HepG2 (cell line): ENCODE measurements around the gene FAM210A. TPM values are rescaled to one million over a fixed set of nuclear protein-coding genes. Genes with fewer than 3 reads are reported as not detected.

Source experiments
- ATAC-seq: fragments of 200-7000 bp; cut with Tn5 transposase; 3 replicates; pipeline ENCODE4 v1.9.1; 2020; ENCODE audit warnings: mild to moderate bottlenecking, moderate library complexity
- BruUV-seq: library from RNA; stranded (reverse); fragments of 400-500 nt; replicated peaks from 2 replicates; lab custom pipeline; 2021; lab: Mats Ljungman, UMichigan
- CTCF ChIA-PET: fragments of 300-600 bp; formaldehyde crosslinking; extraction: SDS; loops from one replicate; lab custom pipeline; 2021; ENCODE audit warnings: low total read pairs, inconsistent platforms, low intra/inter-chr PET ratio; lab: Yijun Ruan, JAX
- POLR2A ChIA-PET: fragments of 350-600 bp; sonication (Branson Sonifier 250); formaldehyde crosslinking; loops from one replicate; lab custom pipeline; 2020; ENCODE audit warnings: antibody characterized with exemption, inconsistent platforms; lab: Yijun Ruan, JAX
- DNase-seq: peaks from one replicate; pipeline ENCODE4 v3.0.0-alpha.2; 2015; ENCODE audit warnings: low spot score
- FAIRE-seq: peaks from 3 replicates; lab custom pipeline; 2011; peaks lifted over from hg19 to GRCh38; lab: Jason Lieb, UNC
- H2AFZ ChIP-seq: one replicate; pipeline ENCODE4 v1.6.1; 2011; ENCODE audit warnings: low read length, inconsistent platforms
- H3K27ac ChIP-seq: fragments of 300-600 bp; 3 replicates; pipeline ENCODE4 v1.8.0; 2011; ENCODE audit warnings: mixed run types, mild to moderate bottlenecking, mixed read lengths, low read length, inconsistent platforms; ENCODE audit not compliant: insufficient read depth; ENCODE audit errors: extremely low read length
- H3K27me3 ChIP-seq, 2 experiments: fragments of 200-600 bp in 1 of 2; 2 replicates in 1 of 2; 3 replicates in 1 of 2; pipeline versions ENCODE4 v1.6.0 to v1.8.0; 2011; ENCODE audit warnings: low read length in 2 of 2, mild to moderate bottlenecking in 2 of 2, moderate library complexity in 2 of 2, inconsistent platforms in 1 of 2; ENCODE audit not compliant: insufficient read depth in 2 of 2, control insufficient read depth in 1 of 2
- H3K36me3 ChIP-seq, 2 experiments: fragments of 200-600 bp in 1 of 2; replicated peaks in 1 of 2; 2 replicates in 1 of 2; 3 replicates in 1 of 2; pipeline versions ENCODE4 v1.5.1 to v1.8.0; 2011; ENCODE audit warnings: low read length in 2 of 2, inconsistent platforms in 1 of 2; ENCODE audit not compliant: insufficient read depth in 2 of 2, control insufficient read depth in 1 of 2
- H3K4me1 ChIP-seq: 2 replicates; pipeline ENCODE4 v1.5.1; 2012; ENCODE audit warnings: low read length, inconsistent platforms; ENCODE audit not compliant: insufficient read depth
- H3K4me2 ChIP-seq: 2 replicates; pipeline ENCODE4 v1.6.0; 2011; ENCODE audit warnings: low read depth, low read length, inconsistent platforms
- H3K4me3 ChIP-seq, 3 experiments: fragments of 200-600 bp in 1 of 3; sonication (generic), shearing (Covaris generic) in 1 of 3; replicated peaks in 1 of 3; 2 replicates each; pipeline ENCODE4 v1.5.1; 2011 to 2016; ENCODE audit warnings: low read length in 3 of 3, inconsistent platforms in 2 of 3, low read depth in 2 of 3, mild to moderate bottlenecking in 2 of 3, control low read depth in 1 of 3, mixed read lengths in 1 of 3; ENCODE audit not compliant: insufficient read depth in 1 of 3
- H3K79me2 ChIP-seq: one replicate; pipeline ENCODE4 v1.6.1; 2011; ENCODE audit warnings: low read length, inconsistent platforms; ENCODE audit not compliant: insufficient read depth
- H3K9ac ChIP-seq: 2 replicates; pipeline ENCODE4 v1.6.0; 2011; ENCODE audit warnings: mild to moderate bottlenecking, low read depth, low read length, inconsistent platforms; ENCODE audit not compliant: insufficient read depth
- H3K9me3 ChIP-seq: 2 replicates; pipeline ENCODE4 v1.5.1; 2012; ENCODE audit warnings: mild to moderate bottlenecking, low read length
- H4K20me1 ChIP-seq: 2 replicates; pipeline ENCODE4 v1.6.0; 2011; ENCODE audit warnings: inconsistent platforms, mild to moderate bottlenecking, low read length, moderate library complexity; ENCODE audit not compliant: insufficient read depth
- ATF1 ChIP-seq: IDR thresholded peaks from 2 replicates; pipeline ENCODE4 v1.6.1; 2016; ENCODE audit warnings: mild to moderate bottlenecking, control low read depth
- ATF5 ChIP-seq: sonication (generic); formaldehyde crosslinking; IDR thresholded peaks from 2 replicates; pipeline ENCODE4 v1.4.0; 2020; ENCODE audit warnings: mild to moderate bottlenecking, low read depth, missing genetic modification reagents
- CBX2 ChIP-seq, 2 experiments: fragments of 200-600 bp in 1 of 2; sonication (generic); formaldehyde crosslinking in 1 of 2; IDR thresholded peaks; 2 replicates each; pipeline versions ENCODE4 v1.7.0 to v1.8.1; 2018 to 2022; ENCODE audit warnings: low read depth in 2 of 2, low read length in 1 of 2, mild to moderate bottlenecking in 1 of 2, missing genetic modification reagents in 1 of 2
- HCFC1 ChIP-seq: fragments of 150-350 bp; IDR thresholded peaks from 2 replicates; pipeline ENCODE4 v1.6.1; 2014; ENCODE audit warnings: low read depth, low read length
- HES4 ChIP-seq: sonication (generic); formaldehyde crosslinking; IDR thresholded peaks from 2 replicates; pipeline ENCODE4 v1.9.0; 2021; ENCODE audit warnings: mild to moderate bottlenecking, missing genetic modification reagents, borderline replicate concordance
- JARID2 ChIP-seq: sonication (generic); formaldehyde crosslinking; IDR thresholded peaks from 2 replicates; pipeline ENCODE4 v1.8.1; 2023; ENCODE audit warnings: missing genetic modification reagents, inconsistent platforms; ENCODE audit not compliant: insufficient replicate concordance
- MYNN ChIP-seq: sonication (generic); formaldehyde crosslinking; IDR thresholded peaks from 2 replicates; pipeline ENCODE4 v1.4.0; 2020; ENCODE audit warnings: mild to moderate bottlenecking, low read depth, missing genetic modification reagents
- SIN3A ChIP-seq: IDR thresholded peaks from 2 replicates; pipeline ENCODE4 v1.6.1; 2011; ENCODE audit warnings: low read depth, mild to moderate bottlenecking, control low read depth, low read length, borderline replicate concordance
- SP1 ChIP-seq, 2 experiments: fragments of 450-650 bp in 1 of 2; sonication (generic) in 1 of 2; formaldehyde crosslinking in 1 of 2; IDR thresholded peaks; 2 replicates each; pipeline versions ENCODE4 v1.4.0 to v1.6.1; 2016 to 2020; ENCODE audit warnings: missing genetic modification reagents in 1 of 2
- SSRP1 ChIP-seq: IDR thresholded peaks from 2 replicates; pipeline ENCODE4 v1.6.1; 2016; ENCODE audit warnings: control low read depth
- THAP8 ChIP-seq: sonication (generic); formaldehyde crosslinking; IDR thresholded peaks from 2 replicates; pipeline ENCODE4 v1.5.1; 2020; ENCODE audit warnings: missing genetic modification reagents, mild to moderate bottlenecking, borderline replicate concordance
- ZBTB20 ChIP-seq: sonication (generic); formaldehyde crosslinking; IDR thresholded peaks from 2 replicates; pipeline ENCODE4 v1.8.1; 2023; ENCODE audit warnings: missing genetic modification reagents, low read depth, mild to moderate bottlenecking, borderline replicate concordance
- ZNF720 ChIP-seq: sonication (generic); formaldehyde crosslinking; IDR thresholded peaks from 2 replicates; pipeline ENCODE4 v1.4.0; 2020; ENCODE audit warnings: missing genetic modification reagents
- ZNF850 ChIP-seq: sonication (generic); formaldehyde crosslinking; conservative IDR thresholded peaks from 2 replicates; pipeline ENCODE4 v1.9.0; 2021; ENCODE audit warnings: mild to moderate bottlenecking, missing genetic modification reagents
- WGBS: methylation state at CpG from one replicate; pipeline ENCODE4 v1.1.6; 2017; ENCODE audit warnings: low lambda C conversion rate; 5-methylcytosine and 5-hydroxymethylcytosine counted together
- in situ Hi-C: cut with HindIII; loops from 2 replicates; pipeline ENCODE4 v1.10.0; 2017; ENCODE audit warnings: low pct_unique_long_range_greater_than_20kb; ENCODE audit not compliant: extremely low pct_ligation_motif_present
- intact Hi-C: fragments of 100-400 bp; cut with micrococcal nuclease; formaldehyde crosslinking; loops from one replicate; pipeline ENCODE4 v1.10.0; 2022; ENCODE audit not compliant: unreplicated experiment
- polyA plus RNA-seq, 8 experiments: library from polyadenylated mRNA; depleted of rRNA in 3 of 8; stranded (reverse) in 7 of 8; unstranded in 1 of 8; fragments of >200 nt; fragmentation: Illumina TruSeq in 4 of 8; extraction: Trizol in 4 of 8; gene quantifications; 2 replicates each; pipeline versions ENCODE4 v1.2.1 to v1.2.3, GENCODE V29; 2011 to 2016; ENCODE audit warnings: low read depth in 4 of 8, missing spikeins in 1 of 8, mixed read lengths in 1 of 8; ENCODE audit not compliant: insufficient read depth in 1 of 8
- total RNA-seq, 5 experiments: library from RNA; depleted of rRNA; stranded (reverse); fragments of >200 nt; fragmentation: Illumina TruSeq; extraction: Trizol; gene quantifications; 2 replicates each; pipeline ENCODE4 v1.2.3, GENCODE V29; 2016; ENCODE audit warnings: low read depth in 1 of 5
- TF ChIP-seq, protein P1 (sequence below): sonication (generic); formaldehyde crosslinking; IDR thresholded peaks from 2 replicates; pipeline ENCODE4 v1.4.0; 2020; ENCODE audit warnings: missing genetic modification reagents
- TF ChIP-seq, protein P2 (sequence below): sonication (generic); formaldehyde crosslinking; IDR thresholded peaks from 2 replicates; pipeline ENCODE4; 2020; ENCODE audit warnings: missing genetic modification reagents, mild to moderate bottlenecking, borderline replicate concordance

FAM210A gene
- total and polyA plus RNA-seq, 2 of the 13 experiments (the other 11 are each of a cell fraction or from before 2014, with no cell fraction given) = 33.2 to 37.5 TPM

GRCh38 chr18:13712400-13713131 lies 13.8 kb downstream of the FAM210A start:
- Histone ChIP-seq H3K4me1 (peaks cover 43% of the 10 kb centered on the region), H3K27me3 (no peaks in the 10 kb centered on the region; a peak in 1 of 5 replicates), H3K79me2 (peaks cover 98% of the 10 kb centered on the region), H3K4me3 (no peak overlapping the region), H3K36me3 (peaks cover 1 to 3% of the 10 kb centered on the region in 2 experiments; a peak in 1 of 5 replicates), H3K27ac (no peak overlapping the region), H3K4me2 (no peak overlapping the region), H4K20me1 (peaks cover 48% of the 10 kb centered on the region), H3K9me3 (no peaks in the 10 kb centered on the region), H2AFZ (no peak overlapping the region), H3K9ac (no peak overlapping the region)
- intact Hi-C loops (loop anchor here (10.0 kb wide), 2 partner anchors 378 to 498 kb away; partner anchors contain the start of gene LDLRAD4), in situ Hi-C loops (no loop called here)
- no TSS peak for BruUV-seq
- TF ChIP-seq SIN3A (no peak), SP1 (IDR thresholded peaks at IDR 0.05) (no peak), SP1 (CRISPR knock-in tag; IDR thresholded peaks at IDR 0.05) (no peak), ATF1 (no peak), HCFC1 (no peak), ZNF850 (no peak), ZBTB20 (CRISPR knock-in tag) (no peak), HES4 (no peak), MYNN (CRISPR knock-in tag) (no peak), JARID2 (no peak), ATF5 (CRISPR knock-in tag) (no peak), ZNF720 (no peak), THAP8 (CRISPR knock-in tag) (no peak), SSRP1 (no peak), CBX2 (IDR thresholded peaks at IDR 0.05; ENCODE audit: low read depth, low read length) (no peak), CBX2 (CRISPR knock-in tag; IDR thresholded peaks at IDR 0.05; ENCODE audit: low read depth) (no peak)
- TF ChIP-seq, protein P1, sequence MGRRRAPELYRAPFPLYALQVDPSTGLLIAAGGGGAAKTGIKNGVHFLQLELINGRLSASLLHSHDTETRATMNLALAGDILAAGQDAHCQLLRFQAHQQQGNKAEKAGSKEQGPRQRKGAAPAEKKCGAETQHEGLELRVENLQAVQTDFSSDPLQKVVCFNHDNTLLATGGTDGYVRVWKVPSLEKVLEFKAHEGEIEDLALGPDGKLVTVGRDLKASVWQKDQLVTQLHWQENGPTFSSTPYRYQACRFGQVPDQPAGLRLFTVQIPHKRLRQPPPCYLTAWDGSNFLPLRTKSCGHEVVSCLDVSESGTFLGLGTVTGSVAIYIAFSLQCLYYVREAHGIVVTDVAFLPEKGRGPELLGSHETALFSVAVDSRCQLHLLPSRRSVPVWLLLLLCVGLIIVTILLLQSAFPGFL = no peak
- TF ChIP-seq, protein P2, sequence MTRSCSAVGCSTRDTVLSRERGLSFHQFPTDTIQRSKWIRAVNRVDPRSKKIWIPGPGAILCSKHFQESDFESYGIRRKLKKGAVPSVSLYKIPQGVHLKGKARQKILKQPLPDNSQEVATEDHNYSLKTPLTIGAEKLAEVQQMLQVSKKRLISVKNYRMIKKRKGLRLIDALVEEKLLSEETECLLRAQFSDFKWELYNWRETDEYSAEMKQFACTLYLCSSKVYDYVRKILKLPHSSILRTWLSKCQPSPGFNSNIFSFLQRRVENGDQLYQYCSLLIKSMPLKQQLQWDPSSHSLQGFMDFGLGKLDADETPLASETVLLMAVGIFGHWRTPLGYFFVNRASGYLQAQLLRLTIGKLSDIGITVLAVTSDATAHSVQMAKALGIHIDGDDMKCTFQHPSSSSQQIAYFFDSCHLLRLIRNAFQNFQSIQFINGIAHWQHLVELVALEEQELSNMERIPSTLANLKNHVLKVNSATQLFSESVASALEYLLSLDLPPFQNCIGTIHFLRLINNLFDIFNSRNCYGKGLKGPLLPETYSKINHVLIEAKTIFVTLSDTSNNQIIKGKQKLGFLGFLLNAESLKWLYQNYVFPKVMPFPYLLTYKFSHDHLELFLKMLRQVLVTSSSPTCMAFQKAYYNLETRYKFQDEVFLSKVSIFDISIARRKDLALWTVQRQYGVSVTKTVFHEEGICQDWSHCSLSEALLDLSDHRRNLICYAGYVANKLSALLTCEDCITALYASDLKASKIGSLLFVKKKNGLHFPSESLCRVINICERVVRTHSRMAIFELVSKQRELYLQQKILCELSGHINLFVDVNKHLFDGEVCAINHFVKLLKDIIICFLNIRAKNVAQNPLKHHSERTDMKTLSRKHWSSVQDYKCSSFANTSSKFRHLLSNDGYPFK (CRISPR knock-in tag) = no peak
- DNase-seq (no peak), FAIRE-seq (peak; percentile 15), ATAC-seq (peak; percentile 67)
- 68% methylated on average over 8 of the region's 8 CpGs for WGBS
- CTCF ChIA-PET = no interaction called here
- POLR2A ChIA-PET = interaction anchor here (1.7 kb wide), 1 partner anchor 13 kb away, joined by 6 read pairs; the partner anchor contains the start of genes FAM210A and RNMT
